GDM1 (cell line): ENCODE data around the gene ZNF285.
"Not testable (repeated sequence)": the region's sequence is repeated elsewhere in the genome, so short reads cannot be mapped to it uniquely, and the experiment has no call there.

Experiments
- DNase-seq: peaks from one replicate; lab custom pipeline; 2025; lab: John Stamatoyannopoulos, UW

The ZNF285 gene

DNA sequence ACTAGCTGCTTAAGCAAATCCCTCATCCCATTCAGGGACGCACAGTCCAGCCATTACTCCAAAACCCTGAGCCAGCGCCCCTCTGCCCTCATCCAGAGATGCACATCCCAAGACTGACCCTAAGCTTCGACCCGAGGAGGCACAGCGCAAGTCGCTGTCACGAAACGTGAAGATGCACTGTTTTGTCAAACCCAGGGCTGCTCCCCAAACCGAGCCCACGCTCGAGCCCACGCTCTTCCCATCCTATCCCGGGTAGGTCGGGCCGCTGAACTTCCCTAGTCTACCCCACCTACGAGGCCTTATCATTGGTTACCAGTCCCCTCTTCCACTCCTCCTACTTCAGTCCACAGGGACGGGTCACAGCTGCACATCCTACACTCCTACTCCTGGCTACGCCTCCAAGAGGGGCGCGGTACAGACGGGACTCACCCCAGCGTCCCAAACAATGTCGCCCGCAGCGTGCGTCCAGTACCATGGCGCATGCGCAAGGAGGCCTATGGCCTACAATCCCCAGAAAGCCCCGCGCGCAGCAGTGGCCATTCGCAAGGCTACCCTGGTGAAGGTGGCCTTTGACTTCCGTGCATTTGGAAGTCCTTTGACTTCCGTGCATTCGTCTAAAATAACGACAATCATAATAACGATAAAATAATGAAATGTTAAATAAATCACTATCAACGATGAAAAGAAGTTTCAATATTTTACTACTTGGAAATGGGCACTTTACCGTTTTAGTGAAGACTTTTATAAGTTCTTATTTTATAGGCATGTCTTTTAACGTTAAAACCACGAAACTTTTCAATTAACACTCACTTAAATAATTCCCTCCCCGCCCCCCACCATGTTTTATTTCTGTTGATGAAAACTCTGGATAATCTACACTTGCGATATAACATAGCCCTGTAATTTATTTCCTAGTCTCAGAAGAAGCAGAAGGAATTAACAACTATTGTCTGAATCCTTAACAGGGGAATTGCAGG lies at the start of gene ZNF285:
ZNF285 (minus strand) TSS at position 470 of the 977 bp plus-strand sequence. CDS start 4,395 bp downstream, outside the sequence.
- no peak for DNase-seq

GRCh38 chr19:44447916-44448674 lies 46.7 kb upstream of the ZNF285 start, which contains the start of gene ZNF229:
ZNF229 (minus strand) TSS chr19:44448472; CDS start chr19:44442847, 5,625 bp downstream.
- DNase-seq, result no peak

DNA sequence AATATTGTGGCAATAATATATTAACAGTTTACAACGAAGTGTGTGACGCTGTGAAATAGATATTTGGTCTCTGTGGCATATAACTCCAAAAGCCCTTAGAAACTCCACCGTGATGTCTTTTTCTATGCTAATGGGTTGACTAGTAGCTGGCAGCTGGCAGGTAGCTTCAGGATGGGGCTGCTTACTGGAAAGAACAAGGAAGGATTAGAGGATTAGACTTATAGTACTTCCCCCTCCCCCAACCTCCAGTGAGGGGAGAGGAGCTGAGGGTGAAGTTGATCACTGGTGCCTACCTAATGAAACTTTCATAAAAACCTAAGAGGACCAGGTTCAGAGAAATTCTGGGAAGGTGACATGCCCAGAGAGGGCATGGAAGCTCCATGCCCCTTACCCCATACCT lies 37.0 kb upstream of the ZNF285 start:
- DNase-seq, result no peak

- DNase-seq, result no peak
Observed at GRCh38 chr19:44435441-44435840, 34.0 kb upstream of the ZNF285 start.

DNA sequence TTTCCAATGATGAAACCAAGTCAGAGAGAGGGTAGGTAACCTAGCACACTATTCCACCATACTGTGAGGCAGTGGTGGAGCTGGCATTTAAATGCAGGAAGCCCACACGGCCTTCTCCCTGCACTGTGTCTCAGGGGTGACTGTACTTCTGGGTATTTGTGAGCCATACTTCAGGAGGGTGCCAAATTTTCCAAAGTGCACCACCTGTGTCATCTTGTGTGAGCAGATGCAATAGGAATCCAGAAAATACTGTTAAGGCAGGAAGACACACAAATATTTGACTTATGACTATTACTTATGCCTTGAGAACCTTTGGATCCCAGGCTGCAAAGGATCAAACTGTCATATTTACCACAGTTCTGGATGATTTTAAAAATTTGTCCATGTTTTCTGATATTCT lies 29.5 kb upstream of the ZNF285 start:
- no peak for DNase-seq

DNA sequence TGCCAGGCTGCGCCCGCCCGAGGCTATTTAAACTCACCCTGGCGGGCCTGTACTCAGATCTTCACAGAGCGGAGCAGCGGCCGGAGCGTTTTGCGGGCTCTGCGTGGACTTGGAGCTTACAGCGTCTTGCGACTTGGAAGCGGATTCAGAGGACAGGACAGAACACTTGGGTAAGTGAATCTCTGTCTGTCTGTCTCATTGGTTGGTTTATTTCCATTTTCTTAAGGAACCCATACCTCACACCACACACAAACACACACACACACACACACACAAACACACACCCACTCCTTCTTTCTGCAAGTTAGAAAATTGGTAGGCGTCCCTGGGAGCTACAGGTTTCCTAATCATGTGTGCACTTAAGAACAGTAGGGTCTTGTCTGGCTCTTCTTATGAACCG lies 14.1 kb upstream of the ZNF285 start:
- DNase-seq, result not testable (repeated sequence)

- not testable (repeated sequence) for DNase-seq
Observed at GRCh38 chr19:44389268-44389667, 12.1 kb downstream of the ZNF285 start.

- no peak for DNase-seq
Observed at GRCh38 chr19:44374789-44375188, 26.6 kb downstream of the ZNF285 start.

DNA sequence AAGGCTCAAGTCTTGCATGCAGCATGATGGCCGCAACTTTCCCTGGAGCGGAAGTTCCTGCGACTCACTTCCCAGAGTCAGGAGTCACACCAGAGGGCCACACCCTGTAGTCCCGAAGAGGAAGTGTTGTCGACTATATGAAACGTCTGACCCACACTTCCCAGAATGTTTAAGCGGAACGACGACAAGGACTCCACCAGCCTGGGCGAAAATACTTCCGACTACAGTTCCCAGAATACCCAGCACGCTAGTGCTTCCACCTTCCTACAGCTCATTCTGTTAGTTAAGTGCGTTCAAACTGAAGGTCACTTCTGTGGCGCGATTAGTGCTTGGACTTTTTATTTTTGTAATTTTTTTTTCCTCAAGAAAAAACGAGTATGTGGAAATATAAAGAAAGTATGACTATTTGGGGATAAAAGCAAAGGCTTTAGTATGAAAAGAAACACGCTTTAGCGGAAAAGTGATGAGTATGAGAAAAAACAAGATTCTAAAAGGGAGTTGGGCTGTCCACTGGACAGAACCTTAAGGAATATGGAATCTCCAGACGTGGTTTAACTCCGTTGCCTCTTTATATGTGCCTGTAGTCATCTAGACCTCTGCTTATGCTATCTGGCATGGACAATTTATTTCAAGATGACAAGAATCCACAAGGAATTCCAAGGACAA lies 29.5 kb downstream of the ZNF285 start:
- no peak for DNase-seq

- DNase-seq, result no peak
Observed at GRCh38 chr19:44367024-44367423, 34.4 kb downstream of the ZNF285 start.

DNA sequence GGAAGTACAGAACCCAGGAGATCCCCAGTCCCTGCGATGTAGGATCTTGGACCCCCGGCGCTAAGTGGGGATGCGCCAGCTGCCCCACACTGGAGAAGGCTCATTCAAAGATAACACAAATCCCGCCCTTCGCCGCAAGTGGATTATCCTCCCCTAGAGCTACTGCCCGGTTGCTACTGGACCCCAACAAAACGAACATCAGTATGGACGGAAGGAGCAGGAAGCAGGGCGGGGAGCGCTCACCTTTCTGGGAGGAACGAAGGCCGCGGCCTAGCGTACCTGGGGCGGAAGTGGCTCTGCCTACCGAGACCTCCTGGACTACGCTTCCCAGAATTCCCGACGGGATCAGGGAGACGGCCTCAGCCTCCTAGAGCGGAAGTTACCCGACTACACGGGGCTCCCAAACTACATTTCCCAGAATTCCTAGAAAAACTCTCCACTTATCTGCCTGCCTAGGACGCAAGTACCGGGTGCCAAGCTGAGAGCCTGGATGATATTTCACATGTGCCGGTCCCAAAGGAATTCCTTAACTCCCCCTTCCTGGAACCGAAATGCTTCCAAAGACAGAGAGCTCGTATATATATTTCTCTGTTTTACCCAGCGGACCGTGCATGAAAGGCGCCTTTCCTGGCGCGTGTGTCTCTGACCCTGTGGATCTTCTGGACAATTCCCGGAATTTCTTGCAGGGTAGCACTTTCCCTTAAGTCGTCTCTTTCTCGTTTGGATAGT lies 44.9 kb downstream of the ZNF285 start, which contains the start of gene ZNF112:
ZNF112 (minus strand) TSS at position 298 of the 729 bp plus-strand sequence. CDS start 16,141 bp downstream, outside the sequence.
- no peak for DNase-seq

GRCh38 chr19:44346556-44346955 lies 54.9 kb downstream of the ZNF285 start:
- no peak for DNase-seq

DNA sequence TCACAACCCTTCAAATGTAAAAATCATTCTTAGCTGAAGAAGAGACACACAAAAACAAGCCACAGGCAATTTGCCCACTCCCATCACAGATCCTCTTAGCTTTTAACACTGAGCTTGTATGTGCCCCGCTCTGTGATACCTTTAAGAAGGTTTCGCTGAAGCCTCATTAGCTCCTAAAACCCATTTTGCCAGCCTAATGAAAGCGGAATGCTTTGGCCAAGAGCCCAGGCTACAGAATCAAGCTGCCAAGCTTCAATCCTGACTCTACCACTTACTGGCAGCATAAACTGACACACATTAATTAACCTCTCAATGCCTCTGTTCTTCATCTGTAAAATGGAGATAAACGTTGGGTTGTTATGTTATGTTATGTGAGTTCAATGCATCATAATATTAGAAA lies 55.4 kb downstream of the ZNF285 start:
- no peak for DNase-seq

DNA sequence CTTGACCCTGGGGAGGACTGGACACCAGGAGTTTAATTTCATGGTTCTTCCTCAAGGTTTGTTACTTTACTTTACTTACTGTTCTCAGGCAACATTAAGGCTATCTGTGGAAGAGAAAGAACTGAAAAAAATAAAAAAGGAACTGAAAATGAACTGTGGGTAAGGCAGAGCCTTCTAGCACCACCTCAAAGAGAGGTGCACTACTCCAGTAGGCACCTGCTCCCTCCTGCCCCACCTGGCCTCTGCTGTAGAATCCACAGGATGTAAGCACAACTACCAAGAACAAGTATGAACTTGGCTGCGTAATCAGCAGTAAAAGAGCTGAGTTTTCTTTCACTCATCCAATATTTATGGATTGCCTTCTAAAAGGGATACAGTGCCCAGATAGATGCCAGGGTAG lies 57.2 kb downstream of the ZNF285 start:
- no peak for DNase-seq

DNA sequence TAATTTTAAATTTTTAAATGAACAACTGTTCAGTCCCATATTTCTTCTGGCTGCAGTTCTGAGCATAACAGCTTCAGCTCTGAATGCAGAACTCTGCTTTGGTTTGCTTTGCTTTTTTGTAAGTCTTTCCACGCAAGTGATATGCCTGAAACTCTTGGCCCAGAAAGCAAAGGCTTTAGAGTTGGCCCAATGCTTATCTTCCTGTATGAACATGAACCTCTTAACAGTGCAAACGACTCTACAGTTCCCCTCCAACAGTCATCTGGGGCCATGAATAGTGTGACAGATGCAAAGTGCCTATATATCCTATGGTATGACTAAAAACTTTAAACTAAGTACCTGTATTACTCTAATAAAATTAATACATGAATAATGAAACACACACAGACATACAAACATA lies 59.6 kb downstream of the ZNF285 start:
- DNase-seq, result no peak

GRCh38 chr19:44334639-44335038 lies 66.8 kb downstream of the ZNF285 start:
- DNase-seq, result not testable (repeated sequence)
